ENCODE results near the gene ATAD1. TPM values are rescaled to one million over a fixed set of nuclear protein-coding genes. Genes with fewer than 3 reads are reported as not detected.
A peak's percentile ranks its signal among the peaks of the same experiment; 100 is the strongest.

Gene ATAD1
- polyA plus RNA-seq, 3 donors, result 6.3 to 13.2 (median 10.2) TPM

DNA sequence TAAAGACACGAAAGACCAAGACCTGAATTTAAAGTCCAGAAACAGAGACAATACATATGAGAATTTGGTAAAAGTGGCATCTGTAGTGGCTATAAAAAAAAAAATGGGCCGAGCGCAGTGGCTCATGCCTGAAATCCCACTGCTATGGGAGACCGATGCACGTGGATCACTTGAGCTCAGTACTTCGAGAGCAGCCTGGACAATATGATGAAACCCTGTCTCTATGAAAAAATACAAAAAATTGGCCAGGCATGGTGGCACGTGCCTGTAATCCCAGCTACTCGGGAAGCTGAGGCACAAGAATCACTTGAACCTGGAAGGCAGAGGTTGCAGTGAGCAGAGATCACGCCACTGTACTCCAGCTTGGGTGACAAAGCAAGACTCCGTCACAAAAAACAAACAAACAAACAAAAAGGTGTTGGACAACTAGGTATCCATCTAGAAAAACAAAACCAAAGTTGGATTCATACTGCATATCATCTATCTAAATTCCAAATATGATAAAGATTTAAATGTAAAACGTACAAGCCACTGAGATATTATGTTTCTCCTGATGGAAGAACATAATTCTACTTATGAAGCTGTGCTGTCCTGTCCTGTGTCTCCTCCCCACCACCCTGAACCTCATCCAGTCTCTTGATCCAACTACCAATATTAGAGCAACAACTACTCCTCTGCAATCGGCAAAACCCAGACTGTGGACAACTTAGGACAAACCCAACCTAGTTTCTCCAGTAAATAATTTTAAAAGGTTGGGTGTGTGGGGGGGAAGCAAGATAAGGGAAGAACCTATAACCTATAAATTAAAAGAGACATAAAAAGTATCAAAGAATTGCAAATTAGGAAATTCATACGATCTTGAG is 53.7 kb downstream of the ATAD1 start:
- no peaks in the 10 kb centered on the region for H3K79me2 ChIP-seq (ENCODE audit: insufficient read depth, low read length)
- WGBS (ENCODE audit: insufficient coverage), result 99% methylated on average over 7 of the region's 13 CpGs
- no peak for DNase-seq
- no peak overlapping the region for H3K9ac ChIP-seq (ENCODE audit: insufficient read depth, low read length, poor library complexity, severe bottlenecking)
- no peak overlapping the region for H3K4me3 ChIP-seq (replicated peaks in 1 of 3; ENCODE audit: low read depth in 2 of 3, low read length in 3 of 3)
- no peak overlapping the region for H2AFZ ChIP-seq (ENCODE audit: insufficient read depth, low read depth, low read length, poor library complexity, severe bottlenecking)
- no peaks in the 10 kb centered on the region for H3K27me3 Mint-ChIP-seq (ENCODE audit: low read depth in 3 of 3)
- no peaks in the 10 kb centered on the region for H3K9me3 Mint-ChIP-seq
- no peak overlapping the region for H3K27ac ChIP-seq (ENCODE audit: low read depth in 1 of 2, low read length in 2 of 2)
- no peak for TF ChIP-seq CTCF (IDR thresholded peaks at IDR 0.05)
- H3K4me1 Mint-ChIP-seq, result peaks cover 28% of the 10 kb centered on the region
- no peaks in the 10 kb centered on the region for H4K20me1 ChIP-seq (ENCODE audit: insufficient read depth, low read length)
- intact Hi-C loops (cut with micrococcal nuclease), result no loop called here
- peaks cover 19 to 20% of the 10 kb centered on the region in 2 donors for H3K4me1 ChIP-seq (ENCODE audit: control insufficient read depth in 1 of 2, insufficient read depth in 2 of 2, low read length in 2 of 2)
- H3K36me3 ChIP-seq (replicated peaks in 1 of 2; ENCODE audit: control insufficient read depth in 1 of 2, insufficient read depth in 2 of 2, low read length in 2 of 2), result peaks cover 31 to 36% of the 10 kb centered on the region in 2 donors
- no peak overlapping the region for H3K4me2 ChIP-seq (replicated peaks; ENCODE audit: extremely low read depth, low read length, poor library complexity, severe bottlenecking)
- H3K9me3 ChIP-seq (replicated peaks in 1 of 2; ENCODE audit: control insufficient read depth in 1 of 2, insufficient read depth in 1 of 2, low read length in 2 of 2), result no peaks in the 10 kb centered on the region
- H3K4me3 Mint-ChIP-seq, result no peak overlapping the region
- H3K36me3 Mint-ChIP-seq, result peaks cover 37 to 44% of the 10 kb centered on the region in 2 donors
- H3K27me3 ChIP-seq (ENCODE audit: control insufficient read depth in 2 of 2, insufficient read depth in 2 of 2, low read length in 2 of 2), result no peaks in the 10 kb centered on the region
- H3K27ac Mint-ChIP-seq, result peak overlapping the region in 2 of 7 donors; percentile 31 to 43

GRCh38 chr10:87763086-87763861 is 54.8 kb downstream of the ATAD1 start:
- Histone ChIP-seq H3K4me3 (replicated peaks in 1 of 3; ENCODE audit: low read depth in 2 of 3, low read length in 3 of 3) (no peak overlapping the region), H3K36me3 (replicated peaks in 1 of 2; ENCODE audit: control insufficient read depth in 1 of 2, insufficient read depth in 2 of 2, low read length in 2 of 2) (peaks cover 24 to 26% of the 10 kb centered on the region in 2 donors), H3K79me2 (ENCODE audit: insufficient read depth, low read length) (no peaks in the 10 kb centered on the region), H2AFZ (ENCODE audit: insufficient read depth, low read depth, low read length, poor library complexity, severe bottlenecking) (no peak overlapping the region), H3K9ac (ENCODE audit: insufficient read depth, low read length, poor library complexity, severe bottlenecking) (no peak overlapping the region), H4K20me1 (ENCODE audit: insufficient read depth, low read length) (no peaks in the 10 kb centered on the region), H3K27ac (ENCODE audit: low read depth in 1 of 2, low read length in 2 of 2) (no peak overlapping the region), H3K4me1 (ENCODE audit: control insufficient read depth in 1 of 2, insufficient read depth in 2 of 2, low read length in 2 of 2) (peaks cover 19 to 21% of the 10 kb centered on the region in 2 donors), H3K4me2 (replicated peaks; ENCODE audit: extremely low read depth, low read length, poor library complexity, severe bottlenecking) (no peak overlapping the region), H3K27me3 (ENCODE audit: control insufficient read depth in 2 of 2, insufficient read depth in 2 of 2, low read length in 2 of 2) (no peaks in the 10 kb centered on the region), H3K9me3 (replicated peaks in 1 of 2; ENCODE audit: control insufficient read depth in 1 of 2, insufficient read depth in 1 of 2, low read length in 2 of 2) (no peaks in the 10 kb centered on the region)
- H3K4me1 Mint-ChIP-seq, result peaks cover 33% of the 10 kb centered on the region
- DNase-seq, result no peak
- peak overlapping the region in 1 of 7 donors; percentile 53 for H3K27ac Mint-ChIP-seq
- WGBS (ENCODE audit: insufficient coverage), result 100% methylated on average over 1 of the region's 5 CpGs
- intact Hi-C loops (cut with micrococcal nuclease), result no loop called here
- no peaks in the 10 kb centered on the region for H3K9me3 Mint-ChIP-seq
- H3K4me3 Mint-ChIP-seq, result no peak overlapping the region
- peaks cover 34 to 37% of the 10 kb centered on the region in 2 donors for H3K36me3 Mint-ChIP-seq
- TF ChIP-seq CTCF (IDR thresholded peaks at IDR 0.05), result no peak
- no peaks in the 10 kb centered on the region for H3K27me3 Mint-ChIP-seq (ENCODE audit: low read depth in 3 of 3)

Data from CD14-positive monocyte (primary cell).